MM.1S (cell line): Measurements from ENCODE around the gene GTSE1.

Experiments used
- DNase-seq: peaks from one replicate; pipeline ENCODE4 v3.0.0-alpha.2; 2015
- H2AFZ ChIP-seq: fragments of 300-600 bp; sonication (generic); 2 replicates; pipeline ENCODE4 v1.6.0; 2016; ENCODE audit warnings: antibody characterized with exemption, low read length
- H3F3A ChIP-seq: fragments of 300-600 bp; sonication (generic); 2 replicates; pipeline ENCODE4 v1.6.1; 2016; ENCODE audit warnings: mild to moderate bottlenecking, antibody characterized with exemption, low read length, moderate library complexity, mixed read lengths; ENCODE audit not compliant: insufficient read depth
- H3K27ac ChIP-seq: fragments of 300-600 bp; sonication (generic); 2 replicates; pipeline ENCODE4 v1.5.1; 2016; ENCODE audit warnings: mild to moderate bottlenecking, low read length
- H3K27me3 ChIP-seq: fragments of 300-600 bp; sonication (generic); replicated peaks from 2 replicates; pipeline ENCODE4 v1.6.0; 2016; ENCODE audit warnings: low read length; ENCODE audit not compliant: insufficient read depth
- H3K36me3 ChIP-seq: fragments of 300-600 bp; sonication (generic); replicated peaks from 2 replicates; pipeline ENCODE4 v1.6.1; 2016; ENCODE audit warnings: mild to moderate bottlenecking, low read length, mixed read lengths; ENCODE audit not compliant: insufficient read depth
- H3K4me1 ChIP-seq: fragments of 300-600 bp; sonication (generic); 2 replicates; pipeline ENCODE4 v1.6.1; 2016; ENCODE audit warnings: low read length, mixed read lengths
- H3K4me2 ChIP-seq: fragments of 300-600 bp; sonication (generic); 2 replicates; pipeline ENCODE4 v1.6.0; 2016; ENCODE audit warnings: low read depth, low read length
- H3K4me3 ChIP-seq: fragments of 300-600 bp; sonication (generic); 2 replicates; pipeline ENCODE4 v1.5.1; 2016; ENCODE audit warnings: low read length, mixed read lengths
- H3K79me2 ChIP-seq: fragments of 300-600 bp; sonication (generic); 2 replicates; pipeline ENCODE4 v1.6.1; 2016; ENCODE audit warnings: mixed run types, low read length, mixed read lengths
- H3K9ac ChIP-seq: fragments of 300-600 bp; sonication (generic); 2 replicates; pipeline ENCODE4 v1.6.1; 2016; ENCODE audit warnings: low read length, mixed read lengths
- H3K9me2 ChIP-seq: fragments of 300-600 bp; sonication (generic); replicated peaks from 2 replicates; pipeline ENCODE4 v1.6.1; 2016; ENCODE audit warnings: mild to moderate bottlenecking, low read length, mixed read lengths; ENCODE audit not compliant: insufficient read depth
- H3K9me3 ChIP-seq: fragments of 300-600 bp; sonication (generic); replicated peaks from 2 replicates; pipeline ENCODE4 v1.6.1; 2016; ENCODE audit warnings: mild to moderate bottlenecking, low read length, mixed read lengths; ENCODE audit not compliant: insufficient read depth
- H4K20me1 ChIP-seq: fragments of 300-600 bp; sonication (generic); 2 replicates; pipeline ENCODE4 v1.6.1; 2016; ENCODE audit warnings: mild to moderate bottlenecking, low read length, moderate library complexity, mixed read lengths; ENCODE audit not compliant: insufficient read depth
- CTCF ChIP-seq: fragments of 300-600 bp; sonication (generic); IDR thresholded peaks from 2 replicates; pipeline ENCODE4 v1.5.1; 2016; ENCODE audit warnings: antibody characterized with exemption, low read length, mixed read lengths
- EZH2 ChIP-seq: fragments of 300-600 bp; sonication (generic); optimal IDR thresholded peaks from 2 replicates; pipeline ENCODE3; 2017; ENCODE audit warnings: low read depth, mild to moderate bottlenecking, antibody characterized with exemption, low read length, mixed read lengths
- EZH2phosphoT487 ChIP-seq: fragments of 300-600 bp; sonication (generic); IDR thresholded peaks from 2 replicates; pipeline ENCODE4 v1.6.1; 2018; ENCODE audit warnings: antibody characterized with exemption, low read length

Gene GTSE1

GRCh38 chr22:46329616-46330015, 32.9 kb downstream of the GTSE1 start:
- Histone ChIP-seq H3F3A (peaks cover 24% of the 10 kb centered on the region), H3K27me3 (no peaks in the 10 kb centered on the region), H2AFZ (no peak overlapping the region), H3K4me1 (peaks cover 14% of the 10 kb centered on the region), H3K9me3 (no peaks in the 10 kb centered on the region), H3K4me2 (no peak overlapping the region), H3K27ac (no peak overlapping the region), H4K20me1 (no peaks in the 10 kb centered on the region), H3K9ac (no peak overlapping the region), H3K79me2 (peaks cover 9% of the 10 kb centered on the region), H3K9me2 (no peaks in the 10 kb centered on the region), H3K4me3 (no peak overlapping the region), H3K36me3 (0 out of 2 replicates have a peak, but pooled peaks cover 3% of the 10 kb centered on the region)
- TF ChIP-seq EZH2 (no peak), CTCF (no peak), EZH2phosphoT487 (no peak)
- no peak for DNase-seq

GRCh38 chr22:46330426-46330825, 33.8 kb downstream of the GTSE1 start:
- Histone ChIP-seq H3F3A (peaks cover 26% of the 10 kb centered on the region), H3K27ac (no peak overlapping the region), H3K9me3 (no peaks in the 10 kb centered on the region), H3K36me3 (0 out of 2 replicates have a peak, but pooled peaks cover 3% of the 10 kb centered on the region), H3K4me1 (peaks cover 14% of the 10 kb centered on the region), H3K4me3 (no peak overlapping the region), H4K20me1 (no peaks in the 10 kb centered on the region), H3K79me2 (peaks cover 5% of the 10 kb centered on the region), H2AFZ (no peak overlapping the region), H3K9me2 (no peaks in the 10 kb centered on the region), H3K4me2 (no peak overlapping the region), H3K9ac (no peak overlapping the region), H3K27me3 (no peaks in the 10 kb centered on the region)
- TF ChIP-seq EZH2: no peak
- no peak for TF ChIP-seq EZH2phosphoT487
- TF ChIP-seq CTCF: no peak
- no peak for DNase-seq

GRCh38 chr22:46331496-46331895, 34.8 kb downstream of the GTSE1 start:
- TF ChIP-seq EZH2phosphoT487: no peak
- H3K27ac ChIP-seq: no peak overlapping the region
- 0 out of 2 replicates have a peak, but pooled peaks cover under 1% of the 10 kb centered on the region for H3K36me3 ChIP-seq
- H3K4me2 ChIP-seq: no peak overlapping the region
- H3K79me2 ChIP-seq: peaks cover 10% of the 10 kb centered on the region
- no peak overlapping the region for H3K9ac ChIP-seq
- no peaks in the 10 kb centered on the region for H3K9me3 ChIP-seq
- no peaks in the 10 kb centered on the region for H3K27me3 ChIP-seq
- H3K4me1 ChIP-seq: peaks cover 14% of the 10 kb centered on the region
- no peak overlapping the region for H2AFZ ChIP-seq
- no peak for DNase-seq
- H3F3A ChIP-seq: peaks cover 32% of the 10 kb centered on the region
- no peaks in the 10 kb centered on the region for H3K9me2 ChIP-seq
- H3K4me3 ChIP-seq: no peak overlapping the region
- H4K20me1 ChIP-seq: no peaks in the 10 kb centered on the region

GRCh38 chr22:46335201-46336118, 38.8 kb downstream of the GTSE1 start, which contains the start of gene TRMU:
Gene TRMU (plus strand): TSS chr22:46335714. CDS start chr22:46335765, 51 bp downstream.
- Histone ChIP-seq H3K9me2 (no peaks in the 10 kb centered on the region), H3K9me3 (no peaks in the 10 kb centered on the region), H4K20me1 (no peaks in the 10 kb centered on the region; the same call in 1 of the 2 replicates), H3K4me2 (peak within 1 kb of the TSS; percentile 97), H3K4me3 (peak within 1 kb of the TSS; percentile 97), H3K27me3 (no peaks in the 10 kb centered on the region), H3K27ac (peak within 1 kb of the TSS; percentile 60; the same call in 1 of the 2 replicates), H3K4me1 (peaks cover 21% of the 10 kb centered on the region), H3K36me3 (0 out of 2 replicates have a peak, but pooled peaks cover 7% of the 10 kb centered on the region), H3F3A (peaks cover 33% of the 10 kb centered on the region), H2AFZ (peak within 1 kb of the TSS; percentile 91), H3K9ac (peak within 1 kb of the TSS; percentile 93), H3K79me2 (peaks cover 48% of the 10 kb centered on the region)
- no peak for TF ChIP-seq CTCF
- TF ChIP-seq EZH2: no peak
- TF ChIP-seq EZH2phosphoT487: no peak
- peak; percentile 93 for DNase-seq
